ENCODE measurements around the gene ADAMTS13. TPM values are rescaled to one million over a fixed set of nuclear protein-coding genes. Genes with fewer than 3 reads are reported as not detected.
A peak's percentile ranks its signal among the peaks of the same experiment; 100 is the strongest.

The ADAMTS13 gene
- total RNA-seq, 2 experiments from 2014 or later: 2.2 to 2.6 TPM

- H3K27ac ChIP-seq (ENCODE audit: low read depth in 1 of 2, low read length in 2 of 2): no peak overlapping the region
- CTCF ChIA-PET: no interaction called here
Observed at GRCh38 chr9:133477992-133478850, 56.1 kb downstream of the ADAMTS13 start.

GRCh38 chr9:133478851-133479711 is 56.9 kb downstream of the ADAMTS13 start, which contains the start of gene SLC2A6:
SLC2A6 (minus strand) TSS chr9:133479099; CDS start chr9:133479059, 40 bp downstream.
- Mint-ChIP-seq H3K9me3 (no peaks in the 10 kb centered on the region), H3K4me1 (ENCODE audit: low read depth) (peaks cover 9% of the 10 kb centered on the region), H3K27me3 (no peaks in the 10 kb centered on the region), H3K4me3 (peak within 1 kb of the TSS; percentile 78), H3K27ac (peak within 1 kb of the TSS; percentile 14), H3K36me3 (ENCODE audit: low read depth) (no peaks in the 10 kb centered on the region)
- peak; percentile 56 to 90 (median 74) for DNase-seq
- CTCF ChIA-PET: no interaction called here
- peak within 1 kb of the TSS; percentile 57 for H3K4me3 ChIP-seq (ENCODE audit: low read length)
- ATAC-seq (ENCODE audit: poor library complexity): peak; percentile 97
- no peaks in the 10 kb centered on the region for H3K36me3 ChIP-seq (ENCODE audit: insufficient read depth, low read length)
- H3K27ac ChIP-seq (ENCODE audit: low read depth in 1 of 2, low read length in 2 of 2): no peak within 1 kb of the TSS
- intact Hi-C loops (cut with DNase I, micrococcal nuclease): loop anchor here in 1 of 2 experiments (5.0 kb wide), 2 partner anchors 142 to 452 kb away; partner anchors contain the start of gene SURF6
- H3K27me3 ChIP-seq (ENCODE audit: control insufficient read depth in 1 of 2, insufficient read depth in 2 of 2, low read length in 2 of 2): no peaks in the 10 kb centered on the region
- no peak for TF ChIP-seq CTCF (IDR thresholded peaks at IDR 0.05)
- no peaks in the 10 kb centered on the region for H3K9me3 ChIP-seq (ENCODE audit: control insufficient read depth in 1 of 2, insufficient read depth in 1 of 2, low read length in 2 of 2)
- POLR2A ChIA-PET: interaction anchor here (0.6 to 1.7 kb wide), 6 partner anchors 9 to 686 kb away, joined by 3 to 8 read pairs (median 4); partner anchors contain the start of genes REXO4 and RNU6ATAC
- peaks cover 24% of the 10 kb centered on the region for H3K4me1 ChIP-seq (ENCODE audit: insufficient read depth, low read length)

More at GRCh38 chr9:133477992-133478850, 56.1 kb downstream of the ADAMTS13 start:
- peaks cover 24% of the 10 kb centered on the region for H3K4me1 ChIP-seq (ENCODE audit: insufficient read depth, low read length)
- peaks cover 9% of the 10 kb centered on the region for H3K4me1 Mint-ChIP-seq (ENCODE audit: low read depth)
- no peaks in the 10 kb centered on the region for H3K36me3 Mint-ChIP-seq (ENCODE audit: low read depth)
- H3K4me3 Mint-ChIP-seq: peak overlapping the region; percentile 42
- H3K27me3 ChIP-seq (ENCODE audit: control insufficient read depth in 1 of 2, insufficient read depth in 2 of 2, low read length in 2 of 2): no peaks in the 10 kb centered on the region
- peak overlapping the region; percentile 14 for H3K27ac Mint-ChIP-seq
- intact Hi-C loops (cut with DNase I, micrococcal nuclease): loop anchor here in 1 of 2 experiments (1.0 to 5.0 kb wide), 3 partner anchors 18 to 451 kb away; partner anchors contain the start of gene SURF6
- no peaks in the 10 kb centered on the region for H3K9me3 ChIP-seq (ENCODE audit: control insufficient read depth in 1 of 2, insufficient read depth in 1 of 2, low read length in 2 of 2)
- peak overlapping the region; percentile 57 for H3K4me3 ChIP-seq (ENCODE audit: low read length)
- TF ChIP-seq CTCF (IDR thresholded peaks at IDR 0.05): no peak
- ATAC-seq (ENCODE audit: poor library complexity): no peak
- no peaks in the 10 kb centered on the region for H3K9me3 Mint-ChIP-seq
- peak in 3 of 14 experiments; percentile 8 to 62 (median 54) for DNase-seq
- H3K36me3 ChIP-seq (ENCODE audit: insufficient read depth, low read length): no peaks in the 10 kb centered on the region
- no peaks in the 10 kb centered on the region for H3K27me3 Mint-ChIP-seq
- POLR2A ChIA-PET: interaction anchor here (0.6 to 1.7 kb wide), 6 partner anchors 10 to 223 kb away, joined by 3 to 8 read pairs (median 3); partner anchors contain the start of gene REXO4

GRCh38 chr9:133483611-133484010 is 61.4 kb downstream of the ADAMTS13 start:
- Mint-ChIP-seq H3K27me3 (no peaks in the 10 kb centered on the region), H3K4me1 (ENCODE audit: low read depth) (peaks cover 15% of the 10 kb centered on the region), H3K9me3 (no peaks in the 10 kb centered on the region), H3K4me3 (no peak overlapping the region), H3K27ac (no peak overlapping the region), H3K36me3 (ENCODE audit: low read depth) (no peaks in the 10 kb centered on the region)
- peaks cover 21% of the 10 kb centered on the region for H3K4me1 ChIP-seq (ENCODE audit: insufficient read depth, low read length)
- ATAC-seq (ENCODE audit: poor library complexity): no peak
- no peak overlapping the region for H3K4me3 ChIP-seq (ENCODE audit: low read length)
- H3K27me3 ChIP-seq (ENCODE audit: control insufficient read depth in 1 of 2, insufficient read depth in 2 of 2, low read length in 2 of 2): no peaks in the 10 kb centered on the region
- no peaks in the 10 kb centered on the region for H3K36me3 ChIP-seq (ENCODE audit: insufficient read depth, low read length)
- no peaks in the 10 kb centered on the region for H3K9me3 ChIP-seq (ENCODE audit: control insufficient read depth in 1 of 2, insufficient read depth in 1 of 2, low read length in 2 of 2)
- no peak overlapping the region for H3K27ac ChIP-seq (ENCODE audit: low read depth in 1 of 2, low read length in 2 of 2)
- no peak for TF ChIP-seq CTCF (IDR thresholded peaks at IDR 0.05)
- DNase-seq: no peak
- POLR2A ChIA-PET: no interaction called here
- CTCF ChIA-PET: no interaction called here
- intact Hi-C loops (cut with DNase I, micrococcal nuclease): no loop called here

Data from CD4-positive, alpha-beta T cell (primary cell).